ENCODE data around the gene WFDC12.

Gene WFDC12

GRCh38 chr20:45088247-45088646 is 36.0 kb downstream of the WFDC12 start:
- no peak for DNase-seq

- DNase-seq, result no peak
These were observed 36.5 kb downstream of the WFDC12 start for GRCh38 chr20:45087814-45088213.

DNA sequence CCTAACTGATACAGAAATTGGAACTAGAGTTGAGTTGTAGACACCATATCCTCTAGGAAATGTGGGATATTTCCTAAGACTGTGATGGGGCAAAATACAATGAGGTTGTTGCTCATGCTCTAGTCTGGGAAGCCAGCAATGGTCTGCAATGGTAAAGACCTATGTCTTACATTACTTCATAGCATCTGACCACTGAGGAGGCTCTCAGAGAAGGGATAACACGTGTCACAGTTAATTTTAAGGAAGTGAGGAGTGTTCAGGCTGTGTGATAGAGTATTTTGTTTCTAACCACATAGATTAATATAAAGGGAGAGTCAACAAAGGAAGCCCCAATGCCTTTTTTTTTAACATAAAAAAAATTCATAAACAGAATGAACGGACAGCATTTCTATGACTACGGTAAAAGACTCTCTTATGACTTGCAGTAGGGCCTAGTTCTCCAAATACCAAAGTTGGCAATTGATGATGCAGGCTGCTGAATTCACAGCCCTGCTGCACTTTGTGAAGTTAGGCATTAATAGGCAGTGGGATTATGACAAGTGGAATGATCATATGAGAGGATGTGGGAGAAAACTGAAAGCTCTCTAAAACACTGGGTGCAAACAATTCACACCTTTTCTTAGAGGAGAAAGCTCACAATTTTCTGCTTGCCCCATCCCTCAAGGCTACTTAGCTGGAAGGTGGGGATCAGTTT is 37.0 kb downstream of the WFDC12 start:
- DNase-seq, result no peak

DNA sequence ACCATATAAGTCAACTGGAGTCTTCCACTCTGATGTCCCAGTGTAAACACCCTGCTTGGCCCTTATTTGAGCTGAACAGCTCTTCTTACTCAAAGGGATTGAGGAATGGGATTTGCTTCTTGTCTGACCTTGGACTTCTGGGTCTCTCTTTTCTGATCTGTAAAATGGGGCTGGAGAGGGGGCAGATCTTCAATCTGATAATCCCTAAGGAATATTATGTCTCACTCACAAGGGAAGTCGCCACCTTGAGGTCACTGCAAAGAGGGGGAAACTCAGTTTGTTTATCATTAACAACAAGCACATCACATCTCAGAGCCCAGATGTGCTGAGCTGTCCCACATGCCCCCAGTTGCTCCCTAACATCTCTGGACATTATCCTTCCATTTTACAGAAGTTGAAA is 38.4 kb downstream of the WFDC12 start:
- DNase-seq, result no peak

GRCh38 chr20:45085289-45085688 is 39.0 kb downstream of the WFDC12 start:
- no peak for DNase-seq

DNA sequence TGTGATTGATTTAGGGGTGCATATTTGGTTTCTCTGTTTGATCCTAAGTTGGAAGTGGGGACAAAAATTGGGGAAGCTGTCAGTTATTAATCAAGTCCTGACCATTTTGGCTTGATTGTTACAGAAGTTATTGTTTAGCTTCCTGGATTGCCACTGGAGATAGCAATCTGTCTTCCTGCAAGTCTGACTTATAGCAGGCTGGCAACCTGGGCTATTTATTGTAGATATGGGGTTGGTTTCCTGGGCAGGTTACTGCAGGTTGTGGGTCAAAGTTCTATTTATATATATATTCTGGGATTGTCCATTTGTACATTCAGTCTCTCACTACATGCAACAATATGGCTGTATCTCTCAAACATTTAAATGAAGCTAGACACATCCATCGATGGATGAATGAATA is 41.1 kb downstream of the WFDC12 start:
- no peak for DNase-seq

DNA sequence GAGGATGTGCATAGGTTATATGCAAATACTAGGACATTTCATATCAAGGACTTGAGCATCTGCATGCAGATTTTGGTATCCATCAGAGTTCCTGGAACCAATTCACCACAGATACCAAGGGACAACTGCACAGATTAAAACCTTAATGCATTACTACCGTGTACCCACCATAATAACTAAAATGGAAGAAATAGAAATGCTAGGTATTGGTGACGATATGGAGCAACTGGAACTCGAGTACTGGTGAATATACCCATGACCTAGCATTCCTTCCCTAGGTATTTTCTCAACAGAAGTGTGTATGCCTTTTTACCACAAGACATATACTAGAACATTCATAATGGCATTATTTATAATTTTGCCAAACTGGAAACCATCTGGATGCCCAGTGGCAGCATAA is 41.8 kb downstream of the WFDC12 start:
- no peak for DNase-seq

DNA sequence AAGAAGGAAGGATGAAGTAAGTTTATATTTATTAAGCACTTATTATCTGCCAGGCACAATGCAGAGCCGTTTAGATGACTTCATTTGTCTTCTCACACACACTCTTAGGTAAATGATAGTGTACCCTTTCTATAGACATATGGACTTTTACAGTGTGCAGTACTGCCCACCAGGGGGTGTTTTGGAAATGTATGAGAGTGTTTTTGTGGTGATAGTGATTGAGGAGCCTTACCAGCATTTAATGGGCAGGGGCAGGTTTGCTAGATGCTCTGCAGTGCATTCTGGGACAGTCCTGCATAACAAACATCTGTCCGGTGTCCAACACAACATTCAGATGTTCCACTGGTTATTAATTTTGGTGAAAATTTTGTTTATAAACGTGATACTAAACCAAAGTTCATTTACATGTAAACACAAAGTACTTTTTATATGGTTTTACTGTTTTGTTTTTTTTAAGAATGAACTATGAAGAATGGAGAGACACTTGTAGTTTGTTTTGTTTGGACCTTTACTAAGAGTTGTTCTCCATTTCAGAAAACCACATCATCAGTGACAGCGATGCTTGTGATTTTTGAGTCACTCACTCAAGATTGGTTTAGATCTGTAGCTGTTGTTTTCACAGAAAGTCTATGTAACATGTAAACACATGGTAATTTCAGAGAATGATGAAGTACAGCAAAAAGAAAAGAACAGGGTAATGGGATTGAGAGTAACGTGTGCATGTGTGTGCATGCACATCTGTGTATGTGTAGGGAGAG is 43.2 kb downstream of the WFDC12 start:
- DNase-seq, result no peak

DNA sequence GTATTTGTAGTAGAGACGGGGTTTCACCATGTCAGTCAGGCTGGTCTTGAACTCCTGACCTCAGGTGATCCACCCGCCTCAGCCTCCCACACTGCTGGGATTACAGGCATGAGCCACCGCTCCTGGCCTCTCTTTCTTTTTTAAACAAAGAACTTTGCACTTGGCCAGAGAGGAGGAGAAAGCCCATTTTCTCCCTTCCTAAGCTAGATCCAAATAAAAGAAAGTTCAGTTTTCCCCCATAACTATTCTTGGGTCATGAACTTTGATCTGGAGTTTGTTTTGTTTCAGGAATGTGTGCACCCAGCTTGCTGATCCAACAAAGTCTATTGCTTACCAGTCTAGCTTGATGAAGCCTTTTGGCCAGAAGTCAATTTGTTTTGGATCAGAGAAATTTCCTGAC is 46.7 kb downstream of the WFDC12 start:
- DNase-seq, result no peak
